ENCODE data around the gene LSM7. TPM values are rescaled to one million over a fixed set of nuclear protein-coding genes. Genes with fewer than 3 reads are reported as not detected.
A peak's percentile ranks its signal among the peaks of the same experiment; 100 is the strongest.

Gene LSM7
- total RNA-seq, 2 experiments from 2014 or later = 164 to 321 TPM

DNA sequence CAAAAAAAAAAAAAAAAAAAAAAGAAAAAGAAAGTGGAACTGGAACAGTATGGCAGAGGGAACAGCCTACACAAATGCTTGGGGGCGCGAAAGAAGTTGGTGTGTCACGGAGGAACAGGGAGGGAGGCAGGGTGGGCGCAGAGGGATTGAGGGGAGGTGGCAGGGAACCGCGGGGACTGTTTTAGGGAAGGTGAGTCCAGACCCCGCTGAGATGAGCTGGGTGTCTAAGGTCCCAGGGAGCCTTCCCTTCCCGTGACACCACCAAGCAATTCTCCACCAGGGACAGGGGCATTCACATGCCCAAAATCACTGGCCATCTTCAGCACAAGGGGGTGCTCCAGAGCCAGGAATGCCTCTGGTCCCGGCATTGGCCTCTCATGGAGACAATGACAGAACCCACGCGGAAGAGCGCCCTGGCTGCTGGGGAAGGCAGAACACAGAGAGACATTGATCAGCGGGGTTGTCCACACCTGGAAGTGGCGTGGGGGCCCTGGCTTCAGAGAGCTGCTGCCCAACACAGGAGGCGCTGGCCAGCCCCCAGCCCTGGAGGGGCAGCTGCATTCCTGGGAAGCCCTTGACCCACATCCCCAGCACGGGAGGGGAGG, 53.4 kb downstream of the LSM7 start:
- no peaks in the 10 kb centered on the region for H3K9me3 ChIP-seq (ENCODE audit: low read length)
- H3K4me3 ChIP-seq (ENCODE audit: low read depth, low read length, poor library complexity, severe bottlenecking) = no peak overlapping the region
- peak; percentile 62 for DNase-seq (ENCODE audit: low spot score)
- intact Hi-C loops (cut with micrococcal nuclease; ENCODE audit: unreplicated experiment) = no loop called here
- no peak overlapping the region for H3K27ac ChIP-seq (ENCODE audit: low read depth, low read length, poor library complexity, severe bottlenecking)
- peaks cover 6% of the 10 kb centered on the region for H4K20me1 ChIP-seq (ENCODE audit: insufficient read depth, low read length)
- no peak overlapping the region for H3K4me2 ChIP-seq (ENCODE audit: low read length)
- no peaks in the 10 kb centered on the region for H3K9me2 ChIP-seq (ENCODE audit: insufficient read depth, low read length)
- CTCF ChIA-PET (ENCODE audit: unreplicated experiment) = interaction anchor here (0.6 to 0.7 kb wide), 2 partner anchors 14 to 20 kb away, joined by 3 to 4 read pairs; no protein-coding TSS in a partner anchor
- H3K36me3 ChIP-seq (ENCODE audit: insufficient read depth, low read length) = peaks cover 57% of the 10 kb centered on the region
- H3K4me1 ChIP-seq (ENCODE audit: insufficient read depth, low read length, poor library complexity, severe bottlenecking) = peaks cover 26% of the 10 kb centered on the region
- no peak overlapping the region for H2AFZ ChIP-seq (ENCODE audit: low read length)
- TF ChIP-seq, protein P1, sequence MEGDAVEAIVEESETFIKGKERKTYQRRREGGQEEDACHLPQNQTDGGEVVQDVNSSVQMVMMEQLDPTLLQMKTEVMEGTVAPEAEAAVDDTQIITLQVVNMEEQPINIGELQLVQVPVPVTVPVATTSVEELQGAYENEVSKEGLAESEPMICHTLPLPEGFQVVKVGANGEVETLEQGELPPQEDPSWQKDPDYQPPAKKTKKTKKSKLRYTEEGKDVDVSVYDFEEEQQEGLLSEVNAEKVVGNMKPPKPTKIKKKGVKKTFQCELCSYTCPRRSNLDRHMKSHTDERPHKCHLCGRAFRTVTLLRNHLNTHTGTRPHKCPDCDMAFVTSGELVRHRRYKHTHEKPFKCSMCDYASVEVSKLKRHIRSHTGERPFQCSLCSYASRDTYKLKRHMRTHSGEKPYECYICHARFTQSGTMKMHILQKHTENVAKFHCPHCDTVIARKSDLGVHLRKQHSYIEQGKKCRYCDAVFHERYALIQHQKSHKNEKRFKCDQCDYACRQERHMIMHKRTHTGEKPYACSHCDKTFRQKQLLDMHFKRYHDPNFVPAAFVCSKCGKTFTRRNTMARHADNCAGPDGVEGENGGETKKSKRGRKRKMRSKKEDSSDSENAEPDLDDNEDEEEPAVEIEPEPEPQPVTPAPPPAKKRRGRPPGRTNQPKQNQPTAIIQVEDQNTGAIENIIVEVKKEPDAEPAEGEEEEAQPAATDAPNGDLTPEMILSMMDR (conservative IDR thresholded peaks at IDR 0.05; ENCODE audit: low read length) = peak; percentile 67
- no peak for TF ChIP-seq EZH2phosphoT487 (IDR thresholded peaks at IDR 0.05; ENCODE audit: borderline replicate concordance, low read depth, low read length)
- BruUV-seq (replicated peaks) = no TSS peak
- H3K79me2 ChIP-seq (ENCODE audit: insufficient read depth, low read depth, low read length) = peaks cover 46% of the 10 kb centered on the region
- POLR2A ChIA-PET = no interaction called here

DNA sequence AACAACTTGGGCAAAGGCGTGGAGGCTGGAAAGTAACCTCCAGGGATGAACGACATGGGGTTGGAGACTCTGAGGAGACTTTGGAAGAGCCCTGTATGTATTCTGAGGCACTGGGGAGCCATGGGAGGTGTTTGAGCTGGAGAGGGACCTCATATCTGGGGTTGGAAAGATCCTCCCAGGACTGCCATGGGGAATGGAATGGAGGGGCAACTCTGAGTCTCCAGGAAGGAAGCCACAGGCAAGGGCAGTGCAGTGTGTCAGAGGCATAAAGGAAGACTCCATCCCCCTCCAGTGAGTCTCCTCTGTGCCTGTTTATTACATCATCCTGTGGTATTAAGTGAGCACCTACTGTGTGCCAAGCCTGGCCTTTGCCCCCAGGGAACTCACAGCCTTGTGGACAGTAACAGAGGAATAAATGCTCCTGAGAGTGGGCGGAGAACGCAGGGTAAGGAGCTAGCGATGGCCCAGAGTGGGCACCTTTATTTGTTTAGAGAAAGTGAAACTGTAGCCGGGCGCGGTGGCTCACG, 54.1 kb downstream of the LSM7 start:
- Histone ChIP-seq H2AFZ (ENCODE audit: low read length) (no peak overlapping the region), H3K9me3 (ENCODE audit: low read length) (no peaks in the 10 kb centered on the region), H3K36me3 (ENCODE audit: insufficient read depth, low read length) (peaks cover 63% of the 10 kb centered on the region), H3K27ac (ENCODE audit: low read depth, low read length, poor library complexity, severe bottlenecking) (peak overlapping the region; percentile 93), H3K4me3 (ENCODE audit: low read depth, low read length, poor library complexity, severe bottlenecking) (peak overlapping the region; percentile 47), H4K20me1 (ENCODE audit: insufficient read depth, low read length) (peaks cover 10% of the 10 kb centered on the region), H3K79me2 (ENCODE audit: insufficient read depth, low read depth, low read length) (peaks cover 53% of the 10 kb centered on the region), H3K4me1 (ENCODE audit: insufficient read depth, low read length, poor library complexity, severe bottlenecking) (peaks cover 26% of the 10 kb centered on the region), H3K4me2 (ENCODE audit: low read length) (peak overlapping the region; percentile 98), H3K9me2 (ENCODE audit: insufficient read depth, low read length) (no peaks in the 10 kb centered on the region)
- CTCF ChIA-PET (ENCODE audit: unreplicated experiment) = interaction anchor here (0.6 to 0.7 kb wide), 2 partner anchors 15 to 20 kb away, joined by 3 to 4 read pairs; no protein-coding TSS in a partner anchor
- BruUV-seq (replicated peaks) = no TSS peak
- no peak for DNase-seq (ENCODE audit: low spot score)
- TF ChIP-seq, protein P1 (conservative IDR thresholded peaks at IDR 0.05; ENCODE audit: low read length) = no peak
- no peak for TF ChIP-seq EZH2phosphoT487 (IDR thresholded peaks at IDR 0.05; ENCODE audit: borderline replicate concordance, low read depth, low read length)
- intact Hi-C loops (cut with micrococcal nuclease; ENCODE audit: unreplicated experiment) = no loop called here
- POLR2A ChIA-PET = no interaction called here

Measured in OCI-LY7 (cell line).